Liver (tissue), 3 donors: ENCODE measurements around the gene ATAD3A.
"Not testable (repeated sequence)": the region's sequence is repeated elsewhere in the genome, so short reads cannot be mapped to it uniquely, and the experiment has no call there.

Source experiments
- HNF4G ChIP-seq: IDR thresholded peaks from 2 replicates; pipeline ENCODE4 v1.6.1; 2016; ENCODE audit warnings: antibody characterized with exemption
- TF ChIP-seq, protein P1 (sequence below): fragments of 150-350 bp; IDR thresholded peaks from 2 replicates; pipeline ENCODE4 v1.5.1; 2017; ENCODE audit warnings: improper control_type of control experiment, low read depth, low read length; ENCODE audit not compliant: missing input control
- donor health status: healthy.
- donor health status: healthy.

DNA sequence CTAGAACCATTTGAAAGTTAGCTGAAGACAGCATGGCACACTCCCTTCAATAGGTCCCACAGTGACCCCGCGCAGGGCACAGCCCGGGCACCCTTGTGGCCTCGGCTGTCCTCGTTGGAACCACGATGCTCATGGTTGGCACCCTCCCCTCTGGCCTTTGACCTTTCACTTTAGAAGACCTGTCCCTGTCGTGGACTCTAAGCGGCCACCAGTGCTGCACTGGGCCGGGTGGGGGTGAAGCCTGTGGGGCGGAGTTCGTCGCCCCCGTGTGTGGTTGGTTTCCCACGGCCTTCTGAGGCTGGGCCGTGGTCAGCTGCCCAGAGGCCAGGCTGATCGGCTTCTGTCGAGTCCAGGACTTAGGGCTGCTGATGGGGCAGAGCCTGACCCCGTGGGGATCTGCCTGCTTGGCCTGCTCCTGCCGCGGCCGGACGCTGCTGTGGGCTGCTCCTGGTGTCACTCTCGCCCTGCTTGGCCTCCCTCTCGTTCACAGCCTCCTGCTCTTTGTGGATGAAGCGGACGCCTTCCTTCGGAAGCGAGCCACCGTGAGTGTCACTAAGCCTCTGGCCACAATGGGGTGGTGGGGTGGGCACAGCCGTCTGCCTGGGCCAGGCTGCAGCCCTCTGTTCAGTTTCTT lies 12.9 kb downstream of the ATAD3A start:
- not testable (repeated sequence) for TF ChIP-seq HNF4G
- TF ChIP-seq, protein P1, sequence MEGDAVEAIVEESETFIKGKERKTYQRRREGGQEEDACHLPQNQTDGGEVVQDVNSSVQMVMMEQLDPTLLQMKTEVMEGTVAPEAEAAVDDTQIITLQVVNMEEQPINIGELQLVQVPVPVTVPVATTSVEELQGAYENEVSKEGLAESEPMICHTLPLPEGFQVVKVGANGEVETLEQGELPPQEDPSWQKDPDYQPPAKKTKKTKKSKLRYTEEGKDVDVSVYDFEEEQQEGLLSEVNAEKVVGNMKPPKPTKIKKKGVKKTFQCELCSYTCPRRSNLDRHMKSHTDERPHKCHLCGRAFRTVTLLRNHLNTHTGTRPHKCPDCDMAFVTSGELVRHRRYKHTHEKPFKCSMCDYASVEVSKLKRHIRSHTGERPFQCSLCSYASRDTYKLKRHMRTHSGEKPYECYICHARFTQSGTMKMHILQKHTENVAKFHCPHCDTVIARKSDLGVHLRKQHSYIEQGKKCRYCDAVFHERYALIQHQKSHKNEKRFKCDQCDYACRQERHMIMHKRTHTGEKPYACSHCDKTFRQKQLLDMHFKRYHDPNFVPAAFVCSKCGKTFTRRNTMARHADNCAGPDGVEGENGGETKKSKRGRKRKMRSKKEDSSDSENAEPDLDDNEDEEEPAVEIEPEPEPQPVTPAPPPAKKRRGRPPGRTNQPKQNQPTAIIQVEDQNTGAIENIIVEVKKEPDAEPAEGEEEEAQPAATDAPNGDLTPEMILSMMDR = not testable (repeated sequence)
